Epithelial cell of esophagus (primary cell): ENCODE measurements around the gene BRF1.

Source experiments
- DNase-seq: peaks from one replicate; pipeline ENCODE4 v3.0.0; 2010; ENCODE audit warnings: low read depth
- H3K4me3 ChIP-seq: 2 replicates; pipeline ENCODE4 v1.5.1; 2011; ENCODE audit warnings: mild to moderate bottlenecking, low read length, control low read depth
- CTCF ChIP-seq: IDR thresholded peaks from 2 replicates; pipeline ENCODE4 v1.5.1; 2011; ENCODE audit warnings: low read depth, mild to moderate bottlenecking, low read length, control low read depth, inconsistent platforms; ENCODE audit not compliant: insufficient read depth; ENCODE audit errors: missing control alignments

Gene BRF1

GRCh38 chr14:105160776-105161175 is 140.0 kb downstream of the BRF1 start:
- no peak for DNase-seq
- no peak for TF ChIP-seq CTCF
- H3K4me3 ChIP-seq = no peak overlapping the region

- no peak for TF ChIP-seq CTCF
- no peak overlapping the region for H3K4me3 ChIP-seq
- DNase-seq = no peak
These were observed 141.5 kb downstream of the BRF1 start for GRCh38 chr14:105159344-105159743.
